Muscle of leg (tissue), 11 donors: ENCODE data around the gene IARS1. TPM values are rescaled to one million over a fixed set of nuclear protein-coding genes. Genes with fewer than 3 reads are reported as not detected.

Source experiments
- DNase-seq: peaks from one replicate; pipeline ENCODE4 v3.0.0; 2013
- H3K27ac ChIP-seq: one replicate; pipeline ENCODE4 v1.5.1; 2013; ENCODE audit warnings: mild to moderate bottlenecking, low read length, control low read depth
- H3K27me3 ChIP-seq: one replicate; pipeline ENCODE4 v1.6.1; 2013; ENCODE audit warnings: low read length; ENCODE audit not compliant: control insufficient read depth, insufficient read depth
- H3K36me3 ChIP-seq: one replicate; pipeline ENCODE4 v1.6.1; 2013; ENCODE audit warnings: low read length; ENCODE audit not compliant: control insufficient read depth, insufficient read depth
- H3K4me1 ChIP-seq: one replicate; pipeline ENCODE4 v1.6.1; 2013; ENCODE audit warnings: low read length; ENCODE audit not compliant: control insufficient read depth, insufficient read depth
- H3K4me3 ChIP-seq: one replicate; pipeline ENCODE4 v1.5.1; 2013; ENCODE audit warnings: low read length, control low read depth
- H3K9me3 ChIP-seq: replicated peaks from 2 replicates; pipeline ENCODE4 v1.6.1; 2013; ENCODE audit warnings: low read depth, low read length; ENCODE audit not compliant: control insufficient read depth
- whole genome bisulfite sequencing: methylation state at CpG from one replicate; pipeline ENCODE4 v1.1.5; 2013; ENCODE audit warnings: missing lambda C conversion rate; ENCODE audit not compliant: insufficient coverage; 5-methylcytosine and 5-hydroxymethylcytosine counted together
- polyA plus RNA-seq, 8 donors: library from polyadenylated mRNA; unstranded; fragments of 120-200 nt; gene quantifications; one replicate each; pipeline versions ENCODE4 v1.2.1 to v1.2.3, GENCODE V29; 2013; ENCODE audit warnings: inconsistent platforms in 1 of 8, low replicate concordance in 1 of 8; ENCODE audit not compliant: insufficient read length in 8 of 8, insufficient read depth in 1 of 8
- total RNA-seq: library from RNA; stranded (reverse); fragments of 120-200 nt; gene quantifications from one replicate; pipeline ENCODE4 v1.2.4, GENCODE V29; 2013

The IARS1 gene
- total and polyA plus RNA-seq, 9 donors, result 48.4 to 96.3 (median 62.2) TPM

DNA sequence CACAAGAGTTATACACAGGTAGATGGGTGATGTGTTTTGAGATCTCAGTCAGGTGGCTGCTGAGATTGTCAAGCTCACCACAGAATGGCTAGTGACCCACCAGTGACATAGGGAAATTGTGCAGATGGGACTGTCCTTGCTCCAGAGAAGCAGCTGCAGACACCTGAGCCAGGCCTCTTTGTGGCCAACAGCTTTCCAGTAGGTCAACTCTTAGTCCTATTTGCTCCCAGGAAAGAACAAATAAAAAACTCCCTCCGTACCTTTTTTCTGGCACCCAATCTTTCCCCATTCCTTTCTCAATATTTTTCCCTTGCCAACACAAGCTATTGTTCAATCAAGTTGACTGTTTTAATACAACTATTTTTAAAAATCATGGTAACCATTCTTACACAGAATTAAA is 14.2 kb downstream of the IARS1 start:
- Histone ChIP-seq H3K9me3 (no peaks in the 10 kb centered on the region), H3K4me1 (no peaks in the 10 kb centered on the region), H3K4me3 (no peak overlapping the region), H3K36me3 (peaks cover 49% of the 10 kb centered on the region), H3K27me3 (no peaks in the 10 kb centered on the region), H3K27ac (no peak overlapping the region)
- 100% methylated on average over 1 of the region's 1 CpG for WGBS
- no peak for DNase-seq

- H3K9me3 ChIP-seq, result no peaks in the 10 kb centered on the region
Measured at GRCh38 chr9:92278110-92278509, 15.4 kb downstream of the IARS1 start.

GRCh38 chr9:92276331-92277032 is 17.0 kb downstream of the IARS1 start:
- no peaks in the 10 kb centered on the region for H3K4me1 ChIP-seq
- H3K27me3 ChIP-seq, result no peaks in the 10 kb centered on the region
- H3K27ac ChIP-seq, result no peak overlapping the region
- H3K9me3 ChIP-seq, result no peaks in the 10 kb centered on the region
- DNase-seq, result no peak
- 49% methylated on average over 5 of the region's 11 CpGs for WGBS
- peaks cover 53% of the 10 kb centered on the region for H3K36me3 ChIP-seq
- no peak overlapping the region for H3K4me3 ChIP-seq

More at GRCh38 chr9:92278110-92278509, 15.4 kb downstream of the IARS1 start:
- DNase-seq, result no peak
- Histone ChIP-seq H3K27ac (no peak overlapping the region), H3K36me3 (peaks cover 49% of the 10 kb centered on the region), H3K4me3 (no peak overlapping the region), H3K27me3 (no peaks in the 10 kb centered on the region), H3K4me1 (no peaks in the 10 kb centered on the region)
- no CpG with 5 or more reads among the region's 2 CpGs for WGBS

- no peak for DNase-seq
- H3K27me3 ChIP-seq, result no peaks in the 10 kb centered on the region
- no peak overlapping the region for H3K4me3 ChIP-seq
- no peak overlapping the region for H3K27ac ChIP-seq
- peaks cover 59% of the 10 kb centered on the region for H3K36me3 ChIP-seq
- 80% methylated on average over 2 of the region's 6 CpGs for WGBS
- H3K4me1 ChIP-seq, result no peaks in the 10 kb centered on the region
- no peaks in the 10 kb centered on the region for H3K9me3 ChIP-seq
Measured at GRCh38 chr9:92275541-92275940, 18.0 kb downstream of the IARS1 start.

- Histone ChIP-seq H3K27ac (no peak overlapping the region), H3K4me1 (no peaks in the 10 kb centered on the region), H3K9me3 (no peaks in the 10 kb centered on the region), H3K27me3 (no peaks in the 10 kb centered on the region), H3K4me3 (no peak overlapping the region), H3K36me3 (peaks cover 71% of the 10 kb centered on the region)
- whole genome bisulfite sequencing, result no CpG with 5 or more reads among the region's 5 CpGs
- no peak for DNase-seq
Measured at GRCh38 chr9:92270511-92270910, 23.0 kb downstream of the IARS1 start.

DNA sequence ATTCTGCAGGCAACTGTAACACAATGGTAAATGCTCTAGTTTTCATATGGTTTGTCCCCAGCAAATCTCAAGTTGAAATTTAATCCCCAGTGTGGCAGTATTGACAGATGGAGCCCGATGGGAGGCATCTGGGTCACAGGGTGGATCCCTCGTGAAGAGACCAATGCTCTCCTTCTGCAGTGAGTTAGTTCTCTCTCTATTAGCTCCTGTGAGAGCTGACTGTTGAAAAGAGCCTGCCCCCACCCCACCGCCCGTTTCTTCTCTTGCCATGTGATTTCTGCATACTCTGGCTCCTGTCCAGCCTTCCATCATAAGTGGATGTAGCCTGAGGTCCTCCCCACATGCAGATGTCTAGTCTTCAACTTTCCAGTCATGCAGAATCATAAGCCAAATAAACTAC is 27.0 kb downstream of the IARS1 start:
- Histone ChIP-seq H3K4me1 (no peaks in the 10 kb centered on the region), H3K4me3 (no peak overlapping the region), H3K9me3 (no peaks in the 10 kb centered on the region), H3K27me3 (no peaks in the 10 kb centered on the region), H3K36me3 (peaks cover 84% of the 10 kb centered on the region), H3K27ac (no peak overlapping the region)
- 73% methylated on average over 4 of the region's 4 CpGs for WGBS
- DNase-seq, result no peak

DNA sequence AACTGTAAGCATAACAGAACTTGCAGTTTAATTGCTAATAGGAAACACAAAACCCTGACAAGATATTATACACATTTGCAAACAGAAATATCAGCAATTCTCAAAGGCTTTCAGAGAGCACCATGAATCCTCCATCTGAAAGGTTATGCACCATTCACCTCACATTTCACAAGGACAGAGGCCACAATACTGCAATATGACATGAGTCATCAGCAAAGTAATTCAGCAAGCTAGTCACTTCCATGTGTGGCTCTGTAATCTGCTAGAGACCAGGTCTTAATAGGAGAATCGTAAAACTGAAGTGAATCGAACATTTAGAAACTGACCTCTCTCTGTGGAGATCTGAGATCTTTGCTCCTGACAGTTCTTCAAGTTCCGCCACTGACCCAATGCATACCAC is 28.3 kb downstream of the IARS1 start:
- peaks cover 79% of the 10 kb centered on the region for H3K36me3 ChIP-seq
- no peak for DNase-seq
- no peaks in the 10 kb centered on the region for H3K9me3 ChIP-seq
- 92% methylated on average over 2 of the region's 3 CpGs for WGBS
- H3K4me1 ChIP-seq, result no peaks in the 10 kb centered on the region
- H3K4me3 ChIP-seq, result no peak overlapping the region
- H3K27ac ChIP-seq, result no peak overlapping the region
- H3K27me3 ChIP-seq, result no peaks in the 10 kb centered on the region

DNA sequence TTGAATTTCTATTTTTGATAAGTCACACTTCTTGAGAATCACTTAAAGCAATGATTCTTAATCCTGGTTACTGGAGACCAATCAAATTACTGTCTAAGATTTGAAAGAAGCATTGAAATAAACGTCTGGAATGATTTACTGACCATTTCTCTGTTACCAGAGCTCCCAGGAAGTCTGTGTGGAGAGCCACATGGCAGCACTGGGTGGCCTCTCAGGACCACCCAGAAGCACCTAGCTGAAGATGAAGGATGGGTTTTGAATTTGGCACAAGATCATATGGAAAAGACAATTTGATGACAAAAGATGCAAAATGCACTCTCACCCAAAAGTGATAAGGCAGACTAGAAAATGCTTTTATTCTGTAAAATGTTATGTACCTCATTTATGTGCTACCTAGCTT is 30.4 kb downstream of the IARS1 start:
- no peak for DNase-seq
- WGBS, result no CpG with 5 or more reads among the region's 1 CpG
- H3K36me3 ChIP-seq, result peaks cover 78% of the 10 kb centered on the region

GRCh38 chr9:92257327-92257726 is 36.2 kb downstream of the IARS1 start:
- 100% methylated on average over 1 of the region's 2 CpGs for WGBS
- Histone ChIP-seq H3K27ac (no peak overlapping the region), H3K9me3 (no peaks in the 10 kb centered on the region), H3K27me3 (no peaks in the 10 kb centered on the region), H3K36me3 (peaks cover 64% of the 10 kb centered on the region), H3K4me3 (no peak overlapping the region), H3K4me1 (no peaks in the 10 kb centered on the region)
- DNase-seq, result no peak

More for the DNA sequence above, 30.4 kb downstream of the IARS1 start:
- no peaks in the 10 kb centered on the region for H3K4me1 ChIP-seq
- no peak overlapping the region for H3K4me3 ChIP-seq
- no peak overlapping the region for H3K27ac ChIP-seq
- H3K9me3 ChIP-seq, result no peaks in the 10 kb centered on the region
- no peaks in the 10 kb centered on the region for H3K27me3 ChIP-seq

DNA sequence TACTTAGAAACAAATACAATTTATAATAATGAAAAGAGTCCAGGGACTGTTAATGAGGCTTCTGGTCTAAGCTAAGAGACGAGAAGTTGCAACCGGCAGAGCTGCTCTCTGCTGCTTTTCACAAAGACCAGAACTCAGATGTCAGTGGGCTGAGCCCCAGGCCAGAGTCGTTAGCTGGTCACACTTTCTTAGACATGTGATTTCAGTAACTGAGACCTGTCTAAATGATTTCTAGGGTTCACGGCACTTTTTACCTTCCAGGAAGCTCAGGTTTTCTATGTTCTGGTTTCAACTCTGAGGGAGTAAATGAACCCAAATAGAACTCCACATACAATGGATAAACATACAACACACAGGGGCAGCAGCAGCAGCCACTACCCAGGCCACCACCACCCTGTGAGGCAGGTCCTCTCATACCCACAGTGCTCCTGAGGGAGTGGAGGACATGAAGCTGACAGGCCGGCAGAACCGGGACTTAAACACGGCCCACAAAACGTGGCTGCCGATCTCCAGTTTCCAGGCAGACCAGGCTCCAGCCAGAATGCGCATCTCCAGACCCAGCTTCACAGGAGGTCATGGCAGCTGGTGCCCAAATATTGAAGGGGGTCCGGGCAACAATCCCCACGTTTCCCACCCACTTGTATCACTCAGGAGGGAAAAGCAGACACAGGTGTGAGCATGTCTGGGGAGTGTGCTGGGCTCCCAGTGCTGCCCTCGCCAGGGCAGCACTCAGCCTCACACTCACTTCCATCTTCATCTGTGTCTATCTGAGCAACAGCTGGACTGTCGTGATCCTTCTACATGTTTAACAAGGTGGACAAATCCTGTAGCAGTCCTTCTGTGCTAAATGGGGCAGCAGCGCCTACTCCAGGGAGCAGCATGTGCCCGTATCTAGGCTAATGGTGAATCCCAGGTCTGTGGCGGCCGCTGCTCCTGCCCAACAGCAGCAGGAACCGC is 38.8 kb downstream of the IARS1 start:
- no peak for DNase-seq
- Histone ChIP-seq H3K9me3 (no peaks in the 10 kb centered on the region), H3K36me3 (peaks cover 77% of the 10 kb centered on the region), H3K27ac (no peak overlapping the region), H3K4me1 (no peaks in the 10 kb centered on the region), H3K27me3 (no peaks in the 10 kb centered on the region), H3K4me3 (no peak overlapping the region)
- 93% methylated on average over 13 of the region's 19 CpGs for WGBS
